HG02885 (cell line): ENCODE data around the gene LANCL3.
"Not testable (repeated sequence)": the region's sequence is repeated elsewhere in the genome, so short reads cannot be mapped to it uniquely, and the experiment has no call there.

Experiments
- ATAC-seq: cut with Tn5 transposase; IDR thresholded peaks from one replicate; pipeline ENCODE4 v1.9.1; 2021; ENCODE audit warnings: mild to moderate bottlenecking; ENCODE audit not compliant: unreplicated experiment, poor library complexity

The LANCL3 gene

GRCh38 chrX:37609727-37610126 lies 38.3 kb downstream of the LANCL3 start:
- ATAC-seq: no peak

GRCh38 chrX:37613933-37614332 lies 42.5 kb downstream of the LANCL3 start:
- no peak for ATAC-seq

GRCh38 chrX:37627602-37628001 lies 56.1 kb downstream of the LANCL3 start:
- ATAC-seq: no peak

GRCh38 chrX:37638047-37638446 lies 66.6 kb downstream of the LANCL3 start:
- no peak for ATAC-seq

- ATAC-seq: no peak
Observed at GRCh38 chrX:37640142-37640541, 68.7 kb downstream of the LANCL3 start.

GRCh38 chrX:37641859-37642258 lies 70.4 kb downstream of the LANCL3 start:
- no peak for ATAC-seq

- ATAC-seq: no peak
Observed at GRCh38 chrX:37644381-37645305, 73.2 kb downstream of the LANCL3 start.

- ATAC-seq: no peak
Observed at GRCh38 chrX:37646254-37646653, 74.8 kb downstream of the LANCL3 start.

GRCh38 chrX:37650879-37651278 lies 79.4 kb downstream of the LANCL3 start:
- not testable (repeated sequence) for ATAC-seq

- ATAC-seq: no peak
Observed at GRCh38 chrX:37651921-37652452, 80.5 kb downstream of the LANCL3 start.

- ATAC-seq: no peak
Observed at GRCh38 chrX:37652589-37653231, 81.2 kb downstream of the LANCL3 start.

GRCh38 chrX:37653397-37654085 lies 82.1 kb downstream of the LANCL3 start:
- ATAC-seq: no peak

- no peak for ATAC-seq
Observed at GRCh38 chrX:37658343-37659030, 87.0 kb downstream of the LANCL3 start.

GRCh38 chrX:37659047-37659446 lies 87.6 kb downstream of the LANCL3 start:
- no peak for ATAC-seq

GRCh38 chrX:37662181-37662580 lies 90.7 kb downstream of the LANCL3 start:
- ATAC-seq: no peak

GRCh38 chrX:37666516-37666915 lies 95.1 kb downstream of the LANCL3 start:
- ATAC-seq: no peak

GRCh38 chrX:37667141-37667540 lies 95.7 kb downstream of the LANCL3 start:
- no peak for ATAC-seq

GRCh38 chrX:37672563-37672962 lies 101.1 kb downstream of the LANCL3 start:
- ATAC-seq: no peak

GRCh38 chrX:37676811-37677210 lies 105.3 kb downstream of the LANCL3 start:
- no peak for ATAC-seq

GRCh38 chrX:37677243-37677642 lies 105.8 kb downstream of the LANCL3 start:
- no peak for ATAC-seq
